Lower leg skin (tissue), 3 donors: ENCODE measurements around the gene GM2A.

Experiments used
- CTCF ChIP-seq, 3 donors: fragments of 450-650 bp; IDR thresholded peaks; one replicate each; pipeline ENCODE4 v1.5.1; 2016; ENCODE audit warnings: antibody characterized with exemption in 3 of 3, mild to moderate bottlenecking in 3 of 3, moderate library complexity in 2 of 3
- POLR2A ChIP-seq, 2 donors: fragments of 450-650 bp; IDR thresholded peaks; one replicate each; pipeline ENCODE4 v1.6.1; 2016 to 2017; ENCODE audit warnings: antibody characterized with exemption in 2 of 2, mild to moderate bottlenecking in 1 of 2, moderate library complexity in 1 of 2

- TF ChIP-seq CTCF (IDR thresholded peaks at IDR 0.05), result no peak
- TF ChIP-seq POLR2A (IDR thresholded peaks at IDR 0.05), result no peak
Measured at GRCh38 chr5:151251001-151251551, 1.9 kb upstream of the GM2A start.
